Stimulated activated CD4-positive, alpha-beta T cell treated with anti-CD3 and anti-CD28 coated beads, Interleukin-2, amount 100 ng/mL, for 4 hours (primary cell): Measurements from ENCODE around the gene SLCO3A1.

ENCODE experiments used
- DNase-seq: peaks from one replicate; pipeline ENCODE4 v3.0.0-alpha.2; 2020; ENCODE audit warnings: low read depth

SLCO3A1 gene

GRCh38 chr15:91853511-91853947, at the start of gene SLCO3A1:
TSS of gene SLCO3A1 (plus strand) at chr15:91853708.
- DNase-seq, result peak; percentile 78

- DNase-seq, result no peak
Measured at GRCh38 chr15:91807122-91807521, 46.4 kb upstream of the SLCO3A1 start.

GRCh38 chr15:91813924-91814323, 39.6 kb upstream of the SLCO3A1 start:
- no peak for DNase-seq

DNA sequence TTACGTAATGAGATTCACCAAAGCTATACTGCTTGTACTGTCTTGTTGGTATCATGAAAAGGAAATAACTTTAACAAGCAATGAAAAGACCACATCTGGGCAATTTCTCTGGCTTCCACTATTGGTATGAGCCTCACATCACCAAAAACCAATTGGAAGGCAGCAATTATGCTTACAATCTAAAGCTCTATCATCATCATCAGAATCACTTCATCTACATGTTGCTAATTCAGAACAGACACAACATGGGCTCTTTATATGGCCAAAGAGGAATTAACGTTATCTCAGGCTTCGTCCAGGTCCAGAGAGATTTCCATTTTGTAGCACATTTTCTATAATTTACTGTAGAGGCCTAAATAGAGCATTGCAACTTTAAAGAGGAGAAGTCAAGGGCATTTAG, 36.6 kb upstream of the SLCO3A1 start:
- no peak for DNase-seq

- DNase-seq, result no peak
Measured at GRCh38 chr15:91821458-91821857, 32.0 kb upstream of the SLCO3A1 start.

DNA sequence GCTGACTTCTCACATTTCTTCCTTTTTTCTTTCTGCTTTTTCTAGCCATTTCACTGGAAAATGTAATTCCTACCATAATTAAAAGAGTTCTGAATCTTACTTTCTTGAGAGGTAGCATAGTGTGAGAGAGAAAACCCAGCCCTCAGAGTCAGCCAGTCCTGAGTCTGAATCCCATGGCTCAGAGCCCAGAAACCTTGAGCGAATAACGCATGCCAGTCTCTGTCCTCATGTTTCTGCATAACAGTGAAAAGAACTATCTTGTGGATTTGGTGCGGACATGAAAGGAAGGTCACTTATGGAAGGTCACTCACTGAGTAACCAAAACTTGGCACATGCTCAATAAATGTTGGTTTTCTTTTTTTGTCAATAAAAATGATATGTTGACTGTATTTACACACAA, 29.3 kb upstream of the SLCO3A1 start:
- DNase-seq, result no peak

DNA sequence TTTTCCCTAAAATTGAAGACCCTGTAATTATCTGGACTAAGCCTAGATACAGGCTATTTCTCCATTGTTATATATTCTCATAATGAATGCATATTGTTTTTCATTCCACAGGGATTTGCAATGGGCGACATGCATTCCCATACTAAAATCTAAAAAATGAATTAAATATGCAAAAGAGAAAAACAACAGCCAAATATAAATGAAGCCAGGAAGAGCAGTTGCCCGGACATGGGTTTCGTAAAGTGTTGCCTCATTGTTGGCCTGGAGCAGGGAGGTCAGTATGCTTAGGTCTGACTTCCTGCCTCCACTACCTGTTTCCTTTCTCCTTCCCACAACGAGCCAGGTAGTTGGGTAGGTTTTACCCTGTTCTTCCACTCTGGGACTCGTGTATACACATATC, 27.1 kb upstream of the SLCO3A1 start:
- DNase-seq, result no peak

DNA sequence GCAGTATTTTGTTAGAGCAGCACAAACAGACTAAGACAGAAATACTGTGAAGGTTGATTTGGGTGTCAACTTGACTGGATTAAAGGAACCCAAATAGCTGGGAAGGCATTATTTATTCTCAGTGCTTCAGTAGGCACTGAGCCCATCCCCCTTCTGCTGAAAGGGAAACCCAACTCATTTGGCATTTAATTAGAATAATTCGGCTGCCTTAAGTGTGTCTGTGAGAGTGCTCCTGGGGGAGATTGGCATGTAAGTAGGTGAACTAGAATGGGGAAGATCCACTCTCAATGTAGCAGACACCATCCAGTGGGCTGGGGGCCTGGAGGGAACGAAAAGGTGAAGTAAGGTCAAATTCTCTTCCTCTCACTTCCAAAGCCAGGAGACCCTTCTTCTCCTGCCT, 20.5 kb upstream of the SLCO3A1 start:
- DNase-seq, result no peak

- DNase-seq, result no peak
Measured at GRCh38 chr15:91839867-91840266, 13.6 kb upstream of the SLCO3A1 start.

DNA sequence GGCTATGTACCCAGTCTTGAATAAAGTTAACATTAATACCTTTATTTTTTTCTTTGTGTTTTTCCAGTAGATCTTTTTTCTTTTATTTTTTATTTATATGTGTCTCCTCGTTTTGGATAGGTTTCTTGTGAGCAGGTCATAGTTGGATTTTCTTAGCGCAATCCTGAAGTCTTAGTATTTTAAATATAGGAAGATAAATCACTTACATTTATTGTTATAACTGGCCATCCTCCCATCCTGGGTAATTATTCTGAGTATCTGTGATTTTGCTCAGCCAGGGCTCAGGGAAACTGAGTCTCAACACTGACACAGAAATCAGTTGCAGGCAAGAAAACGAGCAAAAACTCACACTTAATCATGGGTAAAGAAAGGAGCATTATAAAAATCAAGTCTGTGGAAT, 11.6 kb upstream of the SLCO3A1 start:
- no peak for DNase-seq

DNA sequence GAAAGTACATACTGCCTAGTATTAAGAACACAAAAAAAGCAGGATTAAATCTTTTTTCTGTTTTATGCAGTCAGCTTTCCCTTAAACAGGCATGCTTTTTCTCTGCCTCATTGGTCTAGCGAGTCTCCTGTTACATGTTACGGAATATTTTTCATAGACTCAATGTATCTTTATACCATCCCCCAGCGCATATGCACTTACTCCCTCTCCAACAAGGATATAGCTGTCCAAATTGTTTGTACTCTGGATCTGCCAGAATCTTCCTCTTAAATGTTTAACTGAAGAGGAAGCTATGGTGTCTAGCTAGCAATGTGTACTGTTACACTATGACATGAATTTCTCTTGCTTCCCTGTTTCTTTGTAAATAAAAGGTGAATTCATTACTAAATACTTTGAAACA, 9.2 kb upstream of the SLCO3A1 start:
- no peak for DNase-seq

- DNase-seq, result no peak
Measured at GRCh38 chr15:91844928-91845327, 8.6 kb upstream of the SLCO3A1 start.

DNA sequence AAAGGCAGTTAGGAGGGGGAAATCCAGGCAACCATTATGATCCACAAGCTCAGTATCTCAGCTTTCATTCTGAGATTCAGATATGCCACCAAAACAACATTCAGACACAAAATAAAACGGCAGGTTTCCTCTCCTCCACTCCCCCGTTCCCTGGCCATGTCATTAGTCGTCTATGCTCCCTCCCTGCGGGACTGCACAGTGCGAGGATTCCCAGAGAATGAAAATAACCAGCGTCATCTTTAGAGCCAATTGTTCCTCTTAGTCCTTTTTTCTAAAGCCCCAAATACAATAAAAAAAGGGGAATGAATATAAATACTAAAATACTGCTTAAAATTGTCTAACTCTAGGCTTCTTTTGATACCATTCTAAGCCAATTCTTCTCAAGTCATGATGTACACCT, 7.8 kb upstream of the SLCO3A1 start:
- DNase-seq, result no peak

DNA sequence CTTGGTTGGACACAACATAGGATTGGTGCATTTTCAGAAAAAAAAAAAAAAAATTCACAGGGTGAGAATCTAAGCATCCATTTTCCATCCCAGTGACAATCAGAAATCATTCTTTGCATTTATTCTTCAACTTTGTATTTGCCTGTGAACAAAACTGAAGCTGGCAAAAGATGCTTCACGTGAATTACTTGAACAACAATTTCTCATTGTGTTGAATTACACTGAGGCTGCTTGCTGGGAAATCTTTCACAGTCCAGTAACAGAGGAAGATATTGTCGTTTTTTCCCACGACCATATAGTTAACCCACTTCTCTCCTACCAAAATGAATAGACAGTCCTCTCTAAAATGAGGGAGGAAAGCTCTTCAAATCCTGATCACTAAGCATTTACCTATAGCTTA, 4.3 kb upstream of the SLCO3A1 start:
- no peak for DNase-seq

- no peak for DNase-seq
Measured at GRCh38 chr15:91849749-91850161, 3.8 kb upstream of the SLCO3A1 start.

DNA sequence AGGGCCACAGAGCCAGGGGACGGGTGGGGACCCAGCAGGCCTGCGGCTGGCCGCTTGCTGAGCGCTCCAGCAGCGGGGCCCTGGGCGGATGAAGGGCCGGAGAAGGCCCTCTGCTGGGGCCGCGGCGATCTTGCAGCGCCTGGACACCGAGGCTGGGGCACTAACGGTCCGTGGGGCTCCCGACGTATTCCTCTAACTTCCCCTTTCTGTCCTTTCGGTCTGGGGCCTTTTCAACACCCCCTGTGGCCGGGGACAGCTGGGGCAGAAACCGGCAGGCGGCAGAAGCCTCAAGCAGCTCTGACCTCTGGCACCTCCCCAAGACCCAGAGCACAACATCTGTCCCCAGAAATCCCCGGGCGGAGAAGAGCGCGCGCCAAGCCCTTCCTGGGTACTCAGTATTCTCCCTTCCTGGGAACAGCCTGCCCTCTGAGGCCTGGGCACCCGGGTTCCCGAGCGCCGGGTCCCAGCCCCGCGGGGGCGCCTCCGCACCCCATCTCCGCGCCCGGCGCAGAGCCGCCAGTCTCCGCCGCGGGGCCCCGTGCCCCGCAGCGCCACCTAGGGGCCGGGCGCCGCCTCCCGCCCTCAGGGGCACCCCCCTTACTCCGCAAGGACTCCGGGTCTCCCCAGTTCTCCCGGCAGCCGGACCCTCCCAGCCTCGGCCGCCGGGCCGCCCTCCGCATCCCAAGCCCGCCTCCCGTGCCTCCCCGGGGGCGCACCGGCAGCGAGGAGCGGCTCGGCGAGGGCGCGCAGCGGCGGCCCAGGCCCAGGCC, 582 bp upstream of the SLCO3A1 start:
- peak; percentile 63 for DNase-seq

DNA sequence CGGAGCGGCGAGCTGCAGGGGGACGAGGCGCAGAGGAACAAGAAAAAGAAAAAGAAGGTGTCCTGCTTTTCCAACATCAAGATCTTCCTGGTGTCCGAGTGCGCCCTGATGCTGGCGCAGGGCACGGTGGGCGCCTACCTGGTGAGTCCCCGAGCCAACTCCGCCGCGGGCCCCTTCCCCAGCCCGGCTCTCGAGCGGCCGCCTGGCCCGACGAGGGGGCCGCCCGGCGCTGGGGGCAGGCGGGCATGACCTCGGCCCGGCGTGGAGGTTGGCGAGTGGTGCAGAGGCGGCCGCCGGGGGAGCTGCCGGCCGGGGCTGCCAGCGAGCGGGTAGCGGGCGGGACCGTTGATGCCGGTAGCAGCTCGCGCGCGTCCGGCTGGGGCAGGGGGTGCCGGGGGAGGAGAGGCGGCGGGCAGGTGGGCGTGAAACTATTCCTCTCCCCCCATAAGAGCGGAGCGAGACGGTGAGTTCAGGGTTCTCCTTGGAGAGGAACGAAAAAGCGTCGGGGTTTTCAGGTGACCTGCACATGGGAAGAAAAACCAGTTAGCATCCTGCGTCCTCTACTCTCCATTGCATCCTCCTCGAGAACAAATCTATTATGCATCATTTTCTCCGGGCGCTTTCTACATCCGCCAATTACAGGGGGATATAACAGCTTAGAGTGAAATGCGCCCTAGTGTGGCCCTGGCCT, 585 bp downstream of the SLCO3A1 start:
- no peak for DNase-seq

DNA sequence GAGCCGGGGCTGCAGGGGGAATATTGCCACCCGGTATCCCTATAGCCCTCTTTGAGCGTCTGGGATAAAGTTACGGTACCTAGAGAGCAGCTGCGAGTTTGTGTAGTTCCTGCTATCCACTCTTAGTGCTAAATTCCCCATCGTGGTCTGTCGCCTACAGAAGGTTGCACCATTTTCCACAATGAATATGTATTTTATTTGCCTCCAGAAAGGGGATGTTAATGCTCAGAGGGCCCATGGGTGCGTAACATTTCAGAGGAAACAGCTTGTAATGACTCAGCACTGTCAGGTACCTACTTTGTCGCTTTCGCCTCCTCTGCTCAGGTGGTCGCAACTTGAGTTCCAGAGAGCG, 1.1 kb downstream of the SLCO3A1 start:
- peak; percentile 45 for DNase-seq

DNA sequence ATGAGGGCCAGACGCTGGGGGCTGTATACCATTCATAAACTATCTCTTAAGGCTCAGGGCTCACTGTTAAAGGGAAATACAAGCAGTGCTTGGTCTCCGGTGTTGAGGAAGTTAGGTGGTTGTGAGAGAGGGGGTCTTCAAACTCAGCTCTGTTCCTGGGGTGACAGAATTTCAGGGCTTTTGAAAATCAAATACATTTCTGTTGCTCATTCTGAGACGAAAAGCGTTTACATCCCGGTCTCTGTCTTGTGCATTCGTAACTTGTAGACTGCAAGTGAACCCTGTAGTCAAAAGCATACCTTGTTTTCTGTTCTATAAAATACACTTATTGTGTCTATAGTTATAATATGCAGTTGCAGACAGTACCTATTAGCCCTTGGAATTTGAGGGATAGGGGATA, 1.7 kb downstream of the SLCO3A1 start:
- DNase-seq, result no peak

DNA sequence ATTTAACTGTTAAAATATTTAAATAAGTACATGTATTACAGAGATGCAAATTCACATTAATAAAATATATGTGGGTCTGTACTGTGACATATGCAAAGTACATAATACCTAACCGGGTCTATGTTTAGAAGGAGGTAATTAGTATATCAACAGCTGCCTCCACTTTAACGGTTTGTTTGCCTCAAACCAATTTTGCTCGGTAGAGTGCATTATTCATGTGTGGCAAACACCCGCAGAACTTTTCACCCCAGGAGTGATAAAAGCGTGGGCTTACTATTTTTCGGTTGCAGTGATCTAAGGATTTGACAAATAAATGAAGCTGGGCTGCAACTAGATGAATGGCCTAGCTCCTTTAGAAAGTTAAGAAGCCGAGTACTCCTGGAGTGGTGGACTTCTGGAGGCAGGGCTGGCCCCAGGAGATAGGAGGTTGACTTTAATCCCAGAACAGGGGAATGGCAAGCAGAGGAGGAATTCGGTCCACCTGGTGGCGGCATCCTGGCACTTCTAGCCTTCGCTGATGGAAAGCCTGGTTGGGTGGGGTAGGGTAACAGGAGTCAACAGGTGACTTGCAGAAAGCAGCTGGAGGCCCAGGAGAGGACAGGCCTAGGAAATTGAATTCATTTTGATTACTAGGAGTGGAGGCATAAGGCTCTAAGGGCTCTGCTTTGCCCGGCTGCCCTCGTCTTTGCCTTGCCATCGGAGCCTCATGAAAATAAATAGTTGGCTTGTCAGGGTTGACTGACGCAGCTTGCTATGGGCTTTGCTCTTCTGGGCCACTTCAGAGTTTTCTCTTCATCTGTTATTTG, 2.4 kb downstream of the SLCO3A1 start:
- no peak for DNase-seq

- DNase-seq, result no peak
Measured at GRCh38 chr15:91857224-91857585, 3.7 kb downstream of the SLCO3A1 start.

DNA sequence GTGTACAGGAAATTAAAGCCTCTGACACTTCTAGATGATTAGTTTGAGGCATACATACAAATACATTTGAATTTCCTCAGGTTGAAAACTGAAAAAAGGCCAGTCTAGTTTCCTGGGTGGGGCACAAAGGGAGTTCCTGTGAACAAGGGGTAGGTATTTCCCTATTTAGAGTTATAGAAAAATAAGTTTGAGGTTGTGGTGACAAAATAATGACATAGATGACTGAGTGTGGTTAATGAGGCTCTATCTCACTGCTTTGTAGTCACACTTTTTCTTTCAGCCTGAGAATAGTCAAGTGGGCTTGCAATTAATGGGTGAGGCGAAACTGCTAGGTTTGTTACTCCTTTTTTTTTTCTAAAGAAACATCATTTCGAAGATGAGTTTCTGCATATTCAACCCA, 4.3 kb downstream of the SLCO3A1 start:
- DNase-seq, result no peak

- DNase-seq, result no peak
Measured at GRCh38 chr15:91860498-91860897, 7.0 kb downstream of the SLCO3A1 start.
